ENCODE measurements around the gene ASCC1. TPM values are rescaled to one million over a fixed set of nuclear protein-coding genes. Genes with fewer than 3 reads are reported as not detected.
A peak's percentile ranks its signal among the peaks of the same experiment; 100 is the strongest.
"Not testable (repeated sequence)": the region's sequence is repeated elsewhere in the genome, so short reads cannot be mapped to it uniquely, and the experiment has no call there.

ASCC1 gene
- total RNA-seq, 2 experiments from 2014 or later: 61.6 to 66.2 TPM

DNA sequence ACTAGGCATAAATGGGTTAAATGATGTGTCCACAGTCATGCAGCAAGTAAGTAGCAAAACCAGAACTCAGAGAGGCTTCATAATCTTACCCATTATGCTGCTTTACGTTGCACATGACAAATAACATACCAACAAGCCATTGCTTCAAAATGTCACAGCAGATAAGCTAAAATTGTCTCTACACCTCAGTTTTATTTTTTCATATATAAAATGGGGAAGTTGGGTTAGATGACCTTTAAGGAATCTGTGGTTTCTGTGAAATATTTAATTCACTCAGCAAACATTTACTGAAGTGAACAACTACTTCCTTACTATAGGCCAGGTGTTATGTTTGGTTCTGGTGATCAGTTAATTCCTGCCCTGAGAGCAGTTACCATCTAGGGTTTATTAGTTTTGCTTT lies 2.2 kb upstream of the ASCC1 start:
- intact Hi-C loops (cut with micrococcal nuclease): loop anchor here (5.0 kb wide), 3 partner anchors 56 to 131 kb away; partner anchors contain the start of gene SPOCK2
- DNase-seq: no peak

GRCh38 chr10:72211832-72212231 lies 4.2 kb downstream of the ASCC1 start:
- peaks cover 41% of the 10 kb centered on the region for H3K36me3 Mint-ChIP-seq (ENCODE audit: low read depth)
- intact Hi-C loops (cut with micrococcal nuclease); ATAC-seq; DNase-seq; H3K27ac Mint-ChIP-seq; H3K27me3 Mint-ChIP-seq; H3K9me3 Mint-ChIP-seq; H3K4me3 Mint-ChIP-seq; POLR2A ChIA-PET: not testable (repeated sequence)
- CTCF ChIA-PET: interaction anchor here (1.3 to 1.8 kb wide), 2 partner anchors 85 to 163 kb away, joined by 4 read pairs; no protein-coding TSS in a partner anchor
- peaks cover 34% of the 10 kb centered on the region for H3K4me1 Mint-ChIP-seq (ENCODE audit: low read depth)

More for the DNA sequence above, 2.2 kb upstream of the ASCC1 start:
- peak overlapping the region; percentile 93 for H3K27ac Mint-ChIP-seq
- no peaks in the 10 kb centered on the region for H3K9me3 Mint-ChIP-seq
- peak; percentile 50 for ATAC-seq
- no peaks in the 10 kb centered on the region for H3K27me3 Mint-ChIP-seq
- peak overlapping the region; percentile 93 for H3K4me3 Mint-ChIP-seq
- peaks cover 47% of the 10 kb centered on the region for H3K36me3 Mint-ChIP-seq (ENCODE audit: low read depth)
- ChIA-PET CTCF (interaction anchor here (0.7 to 3.2 kb wide), 14 partner anchors 10 to 322 kb away, joined by 3 to 18 read pairs (median 6); no protein-coding TSS in a partner anchor), POLR2A (interaction anchor here (1.1 to 2.0 kb wide), 9 partner anchors 42 to 146 kb away, joined by 3 to 11 read pairs (median 5); partner anchors contain the start of gene DDIT4)
- peaks cover 40% of the 10 kb centered on the region for H3K4me1 Mint-ChIP-seq (ENCODE audit: low read depth)
- no peak for TF ChIP-seq CTCF (IDR thresholded peaks at IDR 0.05)

- H3K9me3 Mint-ChIP-seq; intact Hi-C loops (cut with micrococcal nuclease); H3K27me3 Mint-ChIP-seq; H3K4me3 Mint-ChIP-seq; POLR2A ChIA-PET; H3K27ac Mint-ChIP-seq; ATAC-seq; DNase-seq: not testable (repeated sequence)
- CTCF ChIA-PET: interaction anchor here (1.3 to 1.8 kb wide), 2 partner anchors 85 to 162 kb away, joined by 4 read pairs; no protein-coding TSS in a partner anchor
- H3K4me1 Mint-ChIP-seq (ENCODE audit: low read depth): peaks cover 32% of the 10 kb centered on the region
- H3K36me3 Mint-ChIP-seq (ENCODE audit: low read depth): peaks cover 37% of the 10 kb centered on the region
Measured at GRCh38 chr10:72211381-72211780, 4.7 kb downstream of the ASCC1 start.

- H3K27me3 Mint-ChIP-seq; CTCF ChIA-PET; H3K9me3 Mint-ChIP-seq; POLR2A ChIA-PET; intact Hi-C loops (cut with micrococcal nuclease): not testable (repeated sequence)
- Mint-ChIP-seq H3K36me3 (ENCODE audit: low read depth) (peaks cover 38% of the 10 kb centered on the region), H3K4me1 (ENCODE audit: low read depth) (peaks cover 27% of the 10 kb centered on the region), H3K4me3 (peak overlapping the region; percentile 45), H3K27ac (peak overlapping the region; percentile 96)
- peak; percentile 54 for DNase-seq
- ATAC-seq: peak; percentile 93
Measured at GRCh38 chr10:72208526-72208925, 7.5 kb downstream of the ASCC1 start.

- ATAC-seq: no peak
- peak overlapping the region; percentile 36 for H3K27ac Mint-ChIP-seq
- TF ChIP-seq CTCF (IDR thresholded peaks at IDR 0.05): no peak
- H3K36me3 Mint-ChIP-seq (ENCODE audit: low read depth): peaks cover 35% of the 10 kb centered on the region
- no peak for DNase-seq
- intact Hi-C loops (cut with micrococcal nuclease): no loop called here
- no peaks in the 10 kb centered on the region for H3K9me3 Mint-ChIP-seq
- CTCF ChIA-PET: interaction anchor here (1.4 kb wide), 1 partner anchor 80 kb away, joined by 3 read pairs; no protein-coding TSS in a partner anchor
- H3K4me3 Mint-ChIP-seq: no peak overlapping the region
- POLR2A ChIA-PET: interaction anchor here (1.0 kb wide), 1 partner anchor 118 kb away, joined by 3 read pairs; the partner anchor contains the start of gene SPOCK2
- peaks cover 20% of the 10 kb centered on the region for H3K4me1 Mint-ChIP-seq (ENCODE audit: low read depth)
- no peaks in the 10 kb centered on the region for H3K27me3 Mint-ChIP-seq
Measured at GRCh38 chr10:72206511-72207229, 9.4 kb downstream of the ASCC1 start.

- Mint-ChIP-seq H3K27me3 (no peaks in the 10 kb centered on the region), H3K4me1 (ENCODE audit: low read depth) (peaks cover 11% of the 10 kb centered on the region), H3K27ac (no peak overlapping the region), H3K4me3 (no peak overlapping the region), H3K36me3 (ENCODE audit: low read depth) (peaks cover 31% of the 10 kb centered on the region), H3K9me3 (no peaks in the 10 kb centered on the region)
- TF ChIP-seq CTCF (IDR thresholded peaks at IDR 0.05): no peak
- CTCF ChIA-PET: no interaction called here
- intact Hi-C loops (cut with micrococcal nuclease): no loop called here
- no peak for ATAC-seq
- POLR2A ChIA-PET: interaction anchor here (1.4 kb wide), 1 partner anchor 11 kb away, joined by 6 read pairs; the partner anchor contains the start of genes ANAPC16 and ASCC1
- no peak for DNase-seq
Measured at GRCh38 chr10:72204724-72205123, 11.4 kb downstream of the ASCC1 start.

All from activated CD8-positive, alpha-beta T cell treated with anti-CD3 and anti-CD28 coated beads for 36 hours (primary cell).